GM08714 (cell line): ENCODE measurements around the gene GGT6.

ENCODE experiments used
- H3K4me3 ChIP-seq: fragments of 200-500 bp; sonication (Bioruptor generic); 2 replicates; pipeline ENCODE4 v1.5.1; 2014; ENCODE audit warnings: mild to moderate bottlenecking, low read length, inconsistent platforms
- ZNF274 ChIP-seq: IDR thresholded peaks from 2 replicates; pipeline ENCODE4 v1.6.1; 2012; ENCODE audit warnings: mild to moderate bottlenecking, low read depth, low read length

Gene GGT6

DNA sequence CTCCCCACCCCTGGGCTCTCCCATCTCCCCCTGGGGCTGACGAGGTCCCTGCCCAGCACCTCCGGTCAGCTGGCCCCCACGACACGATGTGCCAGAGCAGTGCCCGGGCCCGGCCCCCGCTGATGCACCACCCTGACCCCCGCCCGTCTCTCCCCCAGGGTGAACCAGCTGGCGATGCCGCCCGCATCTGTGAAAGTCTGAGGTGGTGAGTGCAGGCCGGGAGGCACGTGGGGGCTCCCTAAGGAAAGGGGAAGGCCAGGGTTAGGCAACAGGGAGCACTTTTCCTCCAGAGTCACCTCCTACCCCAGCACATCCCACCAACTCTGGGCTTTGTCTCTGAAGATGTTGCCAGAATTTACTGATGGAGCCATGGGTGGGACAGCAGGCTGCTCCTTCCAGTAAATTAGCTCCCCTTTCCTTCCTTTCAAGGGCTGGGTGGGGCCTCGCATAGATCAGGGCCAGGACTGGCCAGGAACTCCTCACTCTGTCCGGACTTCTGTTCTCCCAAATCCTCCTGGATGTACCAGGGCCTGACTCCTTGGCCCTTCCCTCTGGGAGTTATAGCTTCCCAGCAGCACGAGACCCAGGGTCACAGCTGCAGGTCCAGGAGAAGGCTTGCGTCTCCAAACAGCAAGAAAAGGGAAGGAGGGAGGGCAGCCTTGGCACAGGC, 23.5 kb downstream of the GGT6 start:
- no peak for TF ChIP-seq ZNF274
- no peak overlapping the region for H3K4me3 ChIP-seq

DNA sequence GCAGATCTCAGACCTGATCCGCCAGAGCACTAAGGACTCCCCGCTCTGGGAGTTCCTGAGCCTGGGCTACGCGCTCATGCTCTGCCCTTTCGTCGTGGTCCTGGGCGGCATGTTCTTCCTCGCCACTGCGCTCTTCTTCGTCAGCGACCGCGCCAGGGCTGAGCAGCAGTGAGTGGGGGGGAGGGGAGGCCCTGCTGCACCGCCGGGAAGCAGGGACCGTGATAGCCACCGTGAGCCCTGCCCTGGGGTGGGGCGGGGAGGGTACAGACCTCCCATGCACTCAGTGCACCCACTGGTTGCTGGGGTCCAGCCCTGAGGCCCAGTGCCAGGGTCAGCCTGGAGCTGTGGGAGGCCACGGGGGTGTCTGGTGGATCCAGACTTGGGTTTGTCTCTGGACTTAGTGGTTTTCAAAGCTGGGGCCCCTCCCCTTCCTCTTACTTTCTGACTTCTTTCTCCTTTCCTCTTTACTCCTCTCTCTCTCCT, 24.1 kb downstream of the GGT6 start:
- H3K4me3 ChIP-seq = no peak overlapping the region
- no peak for TF ChIP-seq ZNF274

DNA sequence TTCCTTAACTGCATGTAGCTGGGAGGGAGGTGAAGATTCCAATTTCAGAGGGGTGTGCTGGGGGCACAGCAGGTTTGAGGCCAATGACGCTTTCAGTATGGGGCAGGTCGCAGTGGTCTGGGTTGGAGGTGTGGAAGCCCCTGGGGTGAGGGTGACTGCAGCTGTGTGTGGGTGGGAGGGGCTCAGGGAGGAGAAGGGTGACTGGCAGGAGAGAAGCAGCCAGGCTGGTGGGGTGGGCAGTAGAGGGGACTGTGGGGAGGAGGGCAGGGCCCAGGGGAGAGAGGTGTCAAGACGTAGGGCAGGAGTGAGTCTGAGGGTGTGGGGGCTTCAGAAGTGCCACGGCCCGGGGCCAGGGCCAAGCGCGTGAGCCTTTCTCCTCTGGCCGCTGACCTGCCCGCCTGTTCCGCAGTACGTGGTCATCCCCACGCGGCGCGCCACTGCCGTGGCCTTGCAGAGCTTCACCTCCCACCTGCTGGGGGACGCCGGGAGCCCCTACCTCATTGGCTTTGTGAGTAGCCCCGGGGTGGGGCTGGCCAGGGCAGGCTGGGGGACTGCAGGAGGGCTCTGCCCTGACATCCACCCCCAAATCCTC, 24.6 kb downstream of the GGT6 start:
- no peak for TF ChIP-seq ZNF274
- H3K4me3 ChIP-seq = no peak overlapping the region

DNA sequence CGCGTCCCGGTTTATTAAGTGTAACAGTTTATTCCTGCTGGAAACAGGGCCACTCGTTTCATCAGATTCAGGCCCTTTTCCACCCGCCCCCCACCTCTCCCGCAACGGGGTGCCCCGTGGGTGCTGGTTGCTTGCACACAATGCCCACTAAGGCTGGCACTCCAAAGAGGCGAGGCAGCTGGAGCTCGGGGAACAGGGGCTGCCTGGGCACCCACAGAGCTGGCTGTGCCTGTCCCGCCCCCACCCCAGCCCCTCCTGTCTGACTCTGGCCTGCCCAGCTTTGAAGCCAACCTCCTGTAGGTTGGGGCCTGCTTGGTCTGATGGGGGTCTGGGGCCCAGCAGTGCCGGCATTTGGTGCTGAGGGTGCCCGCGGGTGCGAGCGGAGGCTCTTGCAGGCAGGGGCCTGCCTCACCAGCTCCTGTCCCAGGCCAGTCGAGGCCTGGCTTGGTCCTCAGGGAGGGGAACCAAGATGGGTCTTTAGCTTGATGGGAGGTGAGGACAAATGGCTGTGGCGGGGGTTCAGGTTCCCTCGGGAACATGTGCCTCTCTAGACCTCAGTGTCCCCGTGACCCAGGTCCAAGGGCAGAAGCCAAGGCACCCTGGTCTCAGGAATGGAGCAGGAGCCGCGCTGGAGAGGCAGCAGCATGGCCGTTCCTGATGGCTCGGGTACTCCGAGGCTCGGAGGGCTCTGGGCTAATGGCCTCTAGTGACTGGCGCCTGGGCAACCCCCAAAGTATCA, 25.3 kb downstream of the GGT6 start:
- TF ChIP-seq ZNF274 = no peak
- no peak overlapping the region for H3K4me3 ChIP-seq

DNA sequence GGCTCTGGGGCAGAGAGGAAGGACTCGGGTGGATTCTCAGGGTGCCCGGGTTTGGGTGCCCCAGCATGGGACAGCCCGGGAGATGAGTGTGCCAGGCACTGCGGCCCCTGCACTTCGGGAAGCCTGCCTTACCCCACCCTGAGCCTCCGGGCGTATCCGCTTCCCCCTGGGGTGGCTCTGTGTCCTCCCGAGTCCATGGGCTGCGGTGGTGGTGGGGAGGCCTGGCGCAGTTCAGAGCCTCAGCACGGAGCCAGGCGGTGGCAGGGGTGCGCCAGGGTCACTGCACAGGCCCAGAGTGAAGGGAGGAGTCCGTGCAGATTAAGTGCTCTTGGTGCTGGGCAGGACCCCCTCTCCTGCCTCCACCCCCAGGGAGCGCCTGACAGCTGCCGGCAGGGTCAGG, 25.9 kb downstream of the GGT6 start:
- H3K4me3 ChIP-seq = no peak overlapping the region

DNA sequence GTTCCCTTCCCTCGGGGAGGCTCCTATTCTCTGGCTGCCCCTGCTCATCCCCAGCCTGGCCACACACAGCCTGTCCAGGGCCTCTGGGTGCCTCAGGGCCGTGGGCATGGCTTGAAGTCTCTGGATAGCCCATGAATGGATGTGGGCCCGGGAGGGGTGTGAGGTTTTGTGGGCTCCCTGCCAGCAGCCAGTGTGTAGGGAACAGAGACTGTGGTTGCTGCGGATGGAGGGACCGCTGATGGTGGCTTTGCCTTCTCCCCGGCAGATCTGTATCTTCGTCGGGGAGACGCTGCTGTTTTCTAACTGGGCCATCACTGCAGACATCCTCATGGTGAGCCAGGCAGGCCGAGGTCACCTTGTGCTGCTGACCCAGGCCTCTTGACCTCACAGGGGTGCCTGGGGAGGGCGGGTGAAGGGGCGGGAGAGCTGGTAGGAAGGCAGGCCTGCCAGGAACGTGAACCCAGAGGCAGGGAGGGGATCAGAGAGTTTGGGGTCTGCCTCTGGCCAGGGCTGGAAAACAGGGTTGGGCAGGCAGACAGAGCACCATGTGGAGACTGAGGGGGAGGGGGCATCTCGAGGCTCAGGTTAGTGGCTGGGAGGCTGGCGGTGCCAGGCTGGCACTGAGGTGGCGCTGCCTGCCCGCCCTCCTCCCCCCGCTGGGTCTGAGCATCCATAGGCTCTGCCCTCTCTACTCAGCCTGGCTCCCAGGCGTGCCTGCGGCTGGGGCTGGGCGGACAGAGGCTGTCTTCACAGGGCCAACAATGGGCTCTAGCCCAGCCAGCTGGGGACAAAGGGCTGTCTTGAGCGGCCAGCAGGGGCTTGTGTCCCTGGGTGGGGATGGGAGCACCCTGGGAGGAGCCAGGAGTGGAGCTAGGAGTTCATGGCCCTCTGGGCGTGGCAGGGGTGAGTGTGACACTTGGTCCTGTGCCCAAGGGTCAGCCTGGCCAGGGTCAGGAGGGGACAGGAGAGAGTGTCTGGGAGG, 26.6 kb downstream of the GGT6 start:
- no peak for TF ChIP-seq ZNF274
- no peak overlapping the region for H3K4me3 ChIP-seq

More for the DNA sequence above, 25.9 kb downstream of the GGT6 start:
- TF ChIP-seq ZNF274 = no peak

DNA sequence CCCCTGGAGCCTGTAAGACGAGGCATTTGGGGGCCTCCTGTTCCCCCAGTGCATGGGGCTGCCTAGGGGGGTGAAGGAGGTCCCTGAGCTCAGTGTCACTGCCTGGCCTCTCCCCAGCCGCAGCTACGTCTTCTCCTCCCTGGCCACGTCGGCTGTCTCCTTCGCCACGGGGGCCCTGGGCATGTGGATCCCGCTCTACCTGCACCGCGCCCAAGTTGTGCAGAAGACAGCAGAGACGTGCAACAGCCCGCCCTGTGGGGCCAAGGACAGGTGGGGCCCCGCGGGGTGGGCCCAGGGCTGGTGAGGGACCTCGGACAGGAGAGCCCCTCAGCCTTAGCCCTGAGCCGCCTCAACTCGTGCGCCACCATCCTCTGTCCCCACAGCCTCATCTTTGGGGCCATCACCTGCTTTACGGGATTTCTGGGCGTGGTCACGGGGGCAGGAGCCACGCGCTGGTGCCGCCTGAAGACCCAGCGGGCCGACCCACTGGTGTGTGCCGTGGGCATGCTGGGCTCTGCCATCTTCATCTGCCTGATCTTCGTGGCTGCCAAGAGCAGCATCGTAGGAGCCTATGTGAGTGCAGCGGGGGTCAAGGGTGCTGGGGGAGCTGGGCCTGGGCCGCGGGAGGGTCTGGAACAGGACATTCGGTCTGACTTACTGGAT, 27.4 kb downstream of the GGT6 start:
- TF ChIP-seq ZNF274 = no peak
- no peak overlapping the region for H3K4me3 ChIP-seq

DNA sequence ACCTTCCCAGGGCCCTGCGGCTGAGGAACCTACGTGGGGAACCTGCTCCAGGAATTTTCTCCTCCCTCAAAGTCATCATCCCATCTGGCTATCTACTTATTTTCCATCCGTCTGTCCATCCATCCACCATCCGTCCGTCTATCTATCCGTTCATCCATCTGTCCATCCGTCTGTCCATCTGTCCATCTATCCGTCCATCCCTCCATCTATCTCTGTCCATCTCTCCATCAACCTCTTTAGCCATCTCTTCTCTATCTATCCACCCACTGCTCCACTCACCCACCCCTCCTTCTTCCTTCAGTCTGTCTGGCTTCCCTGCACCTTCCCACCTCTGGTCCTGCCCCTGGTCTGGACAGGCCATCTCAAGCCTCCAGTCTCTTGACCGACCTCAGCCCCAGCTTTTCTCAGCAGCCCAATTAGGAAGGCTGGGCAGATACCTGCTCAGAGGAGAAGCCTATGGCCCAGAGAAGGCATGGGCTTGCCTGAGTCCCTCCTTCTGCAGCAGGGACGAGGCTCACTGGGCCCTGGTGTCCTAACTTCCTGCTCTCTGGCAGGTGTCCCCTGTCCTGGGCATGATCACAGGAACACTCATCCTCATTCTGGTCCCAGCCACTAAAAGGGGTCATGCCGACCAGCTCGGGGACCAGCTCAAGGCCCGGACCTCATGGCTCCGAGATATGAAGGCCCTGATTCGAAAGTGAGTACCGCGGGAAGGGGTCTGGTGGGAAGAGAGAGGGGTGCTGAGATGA, 28.2 kb downstream of the GGT6 start:
- no peak overlapping the region for H3K4me3 ChIP-seq
- no peak for TF ChIP-seq ZNF274

DNA sequence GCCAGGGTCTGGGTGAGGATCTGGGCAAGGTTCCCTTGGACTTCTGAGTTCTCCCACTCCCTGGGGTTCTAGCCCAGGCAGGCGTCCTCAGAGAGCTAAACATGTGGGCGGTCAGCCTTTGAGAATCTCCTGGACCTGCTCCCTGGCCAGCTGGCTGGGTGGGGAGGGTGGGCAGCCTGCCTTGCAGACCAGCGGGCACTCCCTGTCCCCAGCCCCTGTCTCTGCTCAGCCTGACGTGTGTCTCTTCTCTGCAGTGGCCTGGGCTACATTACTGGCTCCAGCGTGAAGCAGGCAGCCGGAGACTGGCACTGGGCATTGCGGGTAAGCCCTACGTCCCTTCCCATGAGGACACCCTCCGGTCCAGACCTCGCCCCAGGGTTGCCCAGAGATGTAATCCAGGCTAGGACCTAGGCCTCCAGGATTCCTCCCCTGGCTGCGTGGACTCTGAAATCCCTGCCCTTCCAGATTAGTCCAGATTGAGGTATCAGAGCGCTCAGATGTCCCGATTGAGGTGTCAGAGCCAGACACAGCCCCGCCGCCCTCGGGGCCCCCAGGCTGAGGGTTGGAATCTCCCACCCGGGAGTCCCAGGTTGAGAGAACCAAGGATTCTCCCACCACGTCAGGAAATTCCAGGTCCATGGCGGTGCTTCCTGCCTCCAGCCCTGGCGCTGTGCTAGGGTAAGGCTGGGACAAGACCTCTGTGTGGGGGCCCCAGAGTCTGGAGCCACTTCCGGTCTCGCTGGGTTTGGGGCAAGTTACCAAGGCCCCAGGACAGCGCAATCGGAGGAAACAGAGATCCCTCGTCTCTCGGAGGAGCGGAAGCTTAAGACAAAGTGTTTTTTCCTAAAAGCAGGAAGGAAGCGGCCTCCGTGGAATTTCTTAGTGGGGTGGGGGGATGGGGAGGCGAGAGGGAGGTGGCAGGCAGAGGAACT, 29.3 kb downstream of the GGT6 start:
- no peak overlapping the region for H3K4me3 ChIP-seq
- no peak for TF ChIP-seq ZNF274

DNA sequence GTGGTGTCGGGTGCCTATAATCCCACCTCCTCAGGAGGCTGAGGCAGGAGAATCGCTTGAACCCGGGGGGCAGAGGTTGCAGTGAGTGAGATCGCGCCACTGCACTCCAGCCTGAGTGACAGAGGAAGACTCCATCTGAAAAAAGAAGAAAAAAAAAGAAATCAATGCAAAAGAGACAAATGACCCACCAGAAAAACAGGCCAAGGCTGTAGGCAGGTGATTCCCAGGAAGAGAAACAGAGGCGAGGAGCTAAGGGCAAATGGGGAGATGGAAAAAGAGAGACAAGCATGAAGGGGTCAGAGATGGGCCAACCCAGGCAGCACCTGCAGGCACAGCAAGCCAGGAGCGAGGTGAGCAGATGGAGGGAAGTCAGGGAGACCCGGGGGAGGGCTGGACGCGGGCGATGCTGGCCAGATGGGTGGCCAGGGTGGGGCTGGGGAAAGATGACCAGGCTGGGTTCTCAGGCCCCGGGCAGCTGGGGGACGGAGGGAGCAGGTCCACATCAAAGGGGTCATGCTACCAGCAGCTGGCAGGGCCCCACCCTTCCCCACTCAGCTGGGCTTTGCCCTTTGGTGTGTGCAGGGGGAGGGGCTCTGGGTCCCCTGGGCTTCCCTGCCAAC, 30.7 kb downstream of the GGT6 start:
- no peak overlapping the region for H3K4me3 ChIP-seq
- TF ChIP-seq ZNF274 = no peak

DNA sequence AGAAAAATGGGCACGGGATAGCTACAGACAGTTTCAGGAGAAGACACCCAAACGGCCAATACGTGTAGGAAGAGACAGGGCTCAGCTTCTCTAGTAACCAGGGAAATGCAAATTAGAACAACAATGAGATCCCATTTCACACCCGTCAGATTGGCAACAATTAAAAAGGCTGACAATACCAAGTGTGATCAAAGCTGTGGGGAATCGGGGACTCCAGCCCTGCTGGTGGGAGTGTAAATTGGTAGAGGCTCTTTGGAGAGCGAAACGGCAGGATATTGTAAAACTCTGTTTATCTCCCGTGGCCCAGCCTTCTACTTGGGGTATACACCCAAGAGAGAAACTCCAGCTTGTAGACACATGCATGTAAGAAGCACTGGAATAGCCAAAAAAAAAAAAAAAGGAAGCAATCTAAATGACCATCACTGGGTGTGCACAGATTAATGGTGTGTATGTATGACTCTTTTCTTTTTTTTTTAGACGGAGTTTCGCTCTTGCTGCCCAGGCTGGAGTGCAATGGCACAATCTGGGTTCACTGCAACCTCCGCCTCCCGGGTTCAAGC, 32.7 kb downstream of the GGT6 start:
- no peak for TF ChIP-seq ZNF274
- no peak overlapping the region for H3K4me3 ChIP-seq

DNA sequence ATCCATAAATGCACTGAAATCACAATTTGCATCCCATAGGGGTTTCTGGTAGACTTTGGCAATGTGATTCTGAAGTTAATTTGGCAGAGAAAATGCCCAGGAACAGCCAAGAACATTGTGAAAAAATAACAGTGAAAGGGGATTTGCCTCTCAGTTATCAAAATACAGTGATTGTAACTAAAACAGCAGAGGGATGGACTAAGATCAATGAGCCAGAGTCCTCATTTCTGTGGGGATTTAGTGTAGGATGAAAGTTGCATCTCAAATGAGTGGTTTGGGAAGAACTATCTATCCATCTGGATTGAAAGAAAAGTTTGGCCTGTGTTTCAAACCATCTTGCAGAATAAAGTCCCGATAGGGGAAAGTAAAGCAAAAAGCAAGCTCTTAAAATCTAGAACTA, 33.2 kb downstream of the GGT6 start:
- H3K4me3 ChIP-seq = no peak overlapping the region
- no peak for TF ChIP-seq ZNF274
